Ascending aorta (tissue), 2 donors: ENCODE measurements around the gene GREB1. TPM values are rescaled to one million over a fixed set of nuclear protein-coding genes. Genes with fewer than 3 reads are reported as not detected.

ENCODE experiments used
- DNase-seq, 2 donors: peaks; one replicate each; pipeline ENCODE4 v3.0.0-alpha.2; 2019; ENCODE audit warnings: low spot score in 2 of 2
- H3K27ac ChIP-seq, 2 donors: fragments of 200-600 bp; sonication (generic); one replicate each; pipeline ENCODE4 v1.5.1; 2016 to 2017; ENCODE audit warnings: mild to moderate bottlenecking in 1 of 2
- H3K27me3 ChIP-seq: fragments of 200-600 bp; sonication (generic); one replicate; pipeline ENCODE4 v1.5.1; 2017
- H3K36me3 ChIP-seq, 2 donors: fragments of 200-600 bp; sonication (generic); one replicate each; pipeline ENCODE4 v1.5.1; 2016
- H3K4me1 ChIP-seq, 2 donors: fragments of 200-600 bp; sonication (generic); one replicate each; pipeline ENCODE4 v1.5.1; 2016 to 2017; ENCODE audit warnings: mild to moderate bottlenecking in 1 of 2
- H3K4me3 ChIP-seq, 2 donors: fragments of 200-600 bp; sonication (generic); one replicate each; pipeline ENCODE4 v1.5.1; 2016 to 2017; ENCODE audit warnings: mild to moderate bottlenecking in 1 of 2
- H3K9me3 ChIP-seq, 2 donors: fragments of 200-600 bp; sonication (generic); one replicate each; pipeline ENCODE4 v1.5.1; 2016
- CTCF ChIP-seq, 3 experiments: fragments of 200-600 bp in 2 of 3; fragments of 450-650 bp in 1 of 3; sonication (generic) in 2 of 3; IDR thresholded peaks; one replicate each; pipeline ENCODE4 v1.5.1; 2016 to 2019; ENCODE audit warnings: antibody characterized with exemption in 3 of 3, mild to moderate bottlenecking in 1 of 3, moderate library complexity in 1 of 3
- intact Hi-C: fragments of 100-400 bp; cut with DNase I; formaldehyde crosslinking; loops from one replicate; pipeline ENCODE4 v1.15.1; 2023
- total RNA-seq: library from RNA; depleted of rRNA; stranded (reverse); fragments of >200 nt; gene quantifications from one replicate; pipeline ENCODE4 v1.1.0, GENCODE V29; 2016

The GREB1 gene
- total RNA-seq, 1 donor from 2014 or later: 5.9 TPM

- no peaks in the 10 kb centered on the region for H3K9me3 ChIP-seq
- H3K36me3 ChIP-seq: no peaks in the 10 kb centered on the region
- H3K27ac ChIP-seq: no peak overlapping the region
- no peak overlapping the region for H3K4me3 ChIP-seq
- H3K4me1 ChIP-seq: no peaks in the 10 kb centered on the region
- no peak for DNase-seq
- intact Hi-C loops: no loop called here
- no peak for TF ChIP-seq CTCF (IDR thresholded peaks at IDR 0.05)
- no peaks in the 10 kb centered on the region for H3K27me3 ChIP-seq
Measured at GRCh38 chr2:11505652-11506610, 27.9 kb upstream of the GREB1 start.

DNA sequence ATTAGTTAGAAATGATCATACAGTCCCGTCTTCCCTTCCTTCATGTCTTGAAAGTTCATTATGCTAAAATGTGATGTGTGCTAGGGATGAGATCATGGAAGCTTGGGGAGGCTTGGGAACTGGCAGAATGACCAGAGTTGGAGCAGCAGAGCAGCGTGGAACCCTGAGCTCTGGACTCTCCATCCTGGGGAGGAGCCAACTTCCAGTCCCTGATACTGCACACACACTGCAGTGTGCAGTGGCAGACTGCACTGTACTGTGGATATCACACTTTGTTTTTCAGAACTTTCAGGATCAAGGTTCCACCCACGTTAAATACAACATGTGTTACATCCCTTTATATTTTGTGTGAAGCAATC, 27.3 kb upstream of the GREB1 start:
- H3K9me3 ChIP-seq: no peaks in the 10 kb centered on the region
- no peak for TF ChIP-seq CTCF (IDR thresholded peaks at IDR 0.05)
- H3K36me3 ChIP-seq: no peaks in the 10 kb centered on the region
- no peaks in the 10 kb centered on the region for H3K4me1 ChIP-seq
- H3K27ac ChIP-seq: no peak overlapping the region
- DNase-seq: no peak
- H3K27me3 ChIP-seq: no peaks in the 10 kb centered on the region
- intact Hi-C loops: no loop called here
- H3K4me3 ChIP-seq: no peak overlapping the region

GRCh38 chr2:11507517-11507916, 26.3 kb upstream of the GREB1 start:
- Histone ChIP-seq H3K36me3 (no peaks in the 10 kb centered on the region), H3K27me3 (no peaks in the 10 kb centered on the region), H3K9me3 (no peaks in the 10 kb centered on the region), H3K27ac (no peak overlapping the region), H3K4me3 (no peak overlapping the region), H3K4me1 (no peaks in the 10 kb centered on the region)
- no peak for TF ChIP-seq CTCF (IDR thresholded peaks at IDR 0.05)
- intact Hi-C loops: no loop called here
- DNase-seq: no peak

GRCh38 chr2:11508279-11508678, 25.6 kb upstream of the GREB1 start:
- intact Hi-C loops: no loop called here
- H3K9me3 ChIP-seq: no peaks in the 10 kb centered on the region
- H3K27ac ChIP-seq: no peak overlapping the region
- no peaks in the 10 kb centered on the region for H3K36me3 ChIP-seq
- TF ChIP-seq CTCF (IDR thresholded peaks at IDR 0.05): no peak
- no peak for DNase-seq
- H3K27me3 ChIP-seq: no peaks in the 10 kb centered on the region
- H3K4me3 ChIP-seq: no peak overlapping the region
- no peaks in the 10 kb centered on the region for H3K4me1 ChIP-seq

DNA sequence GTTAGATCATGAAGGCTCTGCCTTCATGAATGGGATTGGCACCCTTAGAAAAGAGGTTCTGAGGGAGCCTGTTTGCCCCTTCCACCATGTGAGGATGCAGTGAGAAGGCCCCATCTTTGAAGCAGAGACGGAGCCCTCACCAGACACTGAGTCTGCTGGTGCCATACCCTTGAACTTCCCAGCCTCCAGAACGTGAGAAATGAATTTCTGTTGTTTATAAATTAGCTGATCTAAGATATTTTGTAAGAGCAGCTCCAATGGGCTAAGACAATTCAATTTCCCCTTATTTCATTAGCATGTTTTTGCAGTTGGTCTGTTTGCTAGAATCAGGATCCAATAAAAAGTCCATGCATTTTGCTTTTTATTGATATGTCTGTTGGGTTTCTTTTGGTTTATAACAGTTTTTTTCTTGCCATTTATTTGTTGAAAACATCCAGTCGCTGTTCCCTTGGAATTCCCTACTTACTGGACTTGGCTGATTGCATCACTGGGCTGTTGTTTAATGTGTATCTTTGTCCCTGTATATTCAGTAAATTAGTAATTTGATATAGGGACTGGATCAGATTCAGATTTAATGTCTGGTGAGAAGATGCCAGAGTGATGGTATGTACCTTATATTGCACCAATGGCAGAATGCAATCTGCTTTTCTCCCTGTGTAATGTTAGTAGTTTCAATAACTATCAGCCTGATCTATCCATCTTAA, 24.0 kb upstream of the GREB1 start:
- H3K4me1 ChIP-seq: no peaks in the 10 kb centered on the region
- DNase-seq: no peak
- TF ChIP-seq CTCF (IDR thresholded peaks at IDR 0.05): no peak
- H3K4me3 ChIP-seq: no peak overlapping the region
- H3K27ac ChIP-seq: no peak overlapping the region
- H3K27me3 ChIP-seq: no peaks in the 10 kb centered on the region
- no peaks in the 10 kb centered on the region for H3K36me3 ChIP-seq
- intact Hi-C loops: no loop called here
- no peaks in the 10 kb centered on the region for H3K9me3 ChIP-seq
